Neural progenitor cell (in vitro differentiated cells): Measurements from ENCODE around the gene SNCG. TPM values are rescaled to one million over a fixed set of nuclear protein-coding genes. Genes with fewer than 3 reads are reported as not detected.
"Not testable (repeated sequence)": the region's sequence is repeated elsewhere in the genome, so short reads cannot be mapped to it uniquely, and the experiment has no call there.

Experiments used
- DNase-seq: peaks from one replicate; pipeline ENCODE4 v3.0.0-alpha.2; 2016; ENCODE audit warnings: low spot score
- H2AFZ ChIP-seq: fragments of 200-600 bp; sonication (generic); replicated peaks from 2 replicates; pipeline ENCODE4 v1.6.1; 2016; ENCODE audit warnings: antibody characterized with exemption
- H3F3A ChIP-seq: fragments of 200-600 bp; sonication (generic); 2 replicates; pipeline ENCODE4 v1.6.1; 2016; ENCODE audit warnings: antibody characterized with exemption, low read depth
- H3K27ac ChIP-seq: fragments of 200-600 bp; sonication (generic); 2 replicates; pipeline ENCODE4 v1.5.1; 2016; ENCODE audit warnings: mild to moderate bottlenecking
- H3K27me3 ChIP-seq: fragments of 200-600 bp; sonication (generic); 2 replicates; pipeline ENCODE4 v1.6.1; 2016; ENCODE audit warnings: mild to moderate bottlenecking, moderate library complexity
- H3K36me3 ChIP-seq: fragments of 200-600 bp; sonication (generic); 2 replicates; pipeline ENCODE4 v1.5.1; 2016
- H3K4me1 ChIP-seq: fragments of 200-600 bp; sonication (generic); 2 replicates; pipeline ENCODE4 v1.6.1; 2016; ENCODE audit warnings: mixed run types
- H3K4me2 ChIP-seq: fragments of 200-600 bp; sonication (generic); 2 replicates; pipeline ENCODE4 v1.6.1; 2016
- H3K4me3 ChIP-seq: fragments of 200-600 bp; sonication (generic); 2 replicates; pipeline ENCODE4 v1.5.1; 2016
- H3K79me2 ChIP-seq: fragments of 200-600 bp; sonication (generic); 2 replicates; pipeline ENCODE4 v1.6.1; 2016; ENCODE audit warnings: low read depth
- H3K9ac ChIP-seq: fragments of 200-600 bp; sonication (generic); 2 replicates; pipeline ENCODE4 v1.6.1; 2016
- H3K9me3 ChIP-seq: fragments of 200-600 bp; sonication (generic); 2 replicates; pipeline ENCODE4 v1.5.1; 2016; ENCODE audit warnings: low read depth
- H4K20me1 ChIP-seq: fragments of 200-600 bp; sonication (generic); 2 replicates; pipeline ENCODE4 v1.6.1; 2016; ENCODE audit warnings: low read depth
- H3K27ac Mint-ChIP-seq: 3 replicates; pipeline ENCODE4 v1.8.0; 2021; ENCODE audit warnings: mixed read lengths
- H3K27me3 Mint-ChIP-seq: 2 replicates; pipeline ENCODE4 v1.8.0; 2022; ENCODE audit warnings: low read depth, mild to moderate bottlenecking, inconsistent platforms, moderate library complexity, mixed read lengths; ENCODE audit not compliant: insufficient read depth
- H3K36me3 Mint-ChIP-seq: 3 replicates; pipeline ENCODE4 v1.8.0; 2021; ENCODE audit warnings: mixed read lengths
- H3K4me1 Mint-ChIP-seq: 3 replicates; pipeline ENCODE4 v1.8.0; 2021; ENCODE audit warnings: mixed read lengths
- H3K4me3 Mint-ChIP-seq: 3 replicates; pipeline ENCODE4 v1.8.0; 2021; ENCODE audit warnings: mild to moderate bottlenecking, moderate library complexity, mixed read lengths
- H3K9me3 Mint-ChIP-seq: 3 replicates; pipeline ENCODE4 v1.8.0; 2020; ENCODE audit warnings: mixed read lengths
- CTCF ChIP-seq: fragments of 200-600 bp; sonication (generic); IDR thresholded peaks from 2 replicates; pipeline ENCODE4 v1.5.1; 2017; ENCODE audit warnings: antibody characterized with exemption, mild to moderate bottlenecking
- EZH2 ChIP-seq: fragments of 200-600 bp; sonication (generic); IDR thresholded peaks from 2 replicates; pipeline ENCODE4 v1.6.1; 2017; ENCODE audit warnings: antibody characterized with exemption, mild to moderate bottlenecking, moderate library complexity
- EZH2phosphoT487 ChIP-seq: fragments of 200-600 bp; sonication (generic); IDR thresholded peaks from 2 replicates; pipeline ENCODE4 v1.6.1; 2017; ENCODE audit warnings: antibody characterized with exemption
- total RNA-seq: library from RNA; depleted of rRNA; stranded (reverse); fragments of >200 nt; gene quantifications from 2 replicates; pipeline ENCODE4 v1.2.3, GENCODE V29; 2015; ENCODE audit warnings: low replicate concordance

SNCG gene
- total RNA-seq, 1 donor from 2014 or later: not detected

- Histone ChIP-seq H2AFZ (no peak overlapping the region), H4K20me1 (no peaks in the 10 kb centered on the region), H3F3A (no peaks in the 10 kb centered on the region), H3K79me2 (no peaks in the 10 kb centered on the region), H3K9me3 (no peaks in the 10 kb centered on the region), H3K36me3 (no peaks in the 10 kb centered on the region), H3K9ac (no peak overlapping the region), H3K27ac (no peak overlapping the region), H3K4me1 (no peaks in the 10 kb centered on the region), H3K4me3 (no peak overlapping the region), H3K27me3 (no peaks in the 10 kb centered on the region), H3K4me2 (no peak overlapping the region)
- Mint-ChIP-seq H3K36me3 (peaks cover 15% of the 10 kb centered on the region), H3K27ac (peak overlapping the region; percentile 50), H3K9me3 (no peaks in the 10 kb centered on the region), H3K4me1 (no peaks in the 10 kb centered on the region), H3K4me3 (no peak overlapping the region), H3K27me3 (peaks cover 12% of the 10 kb centered on the region)
- TF ChIP-seq EZH2phosphoT487 (no peak), EZH2 (no peak), CTCF (no peak)
- DNase-seq: no peak
These were observed 25.7 kb upstream of the SNCG start for GRCh38 chr10:86932674-86933073.

- peaks cover 12% of the 10 kb centered on the region for H3K36me3 Mint-ChIP-seq
- H3K4me2 ChIP-seq, H3K4me3 ChIP-seq, H2AFZ ChIP-seq, H3K9me3 ChIP-seq, H3K4me1 Mint-ChIP-seq, H4K20me1 ChIP-seq, H3K27me3 Mint-ChIP-seq, H3K27ac ChIP-seq, H3K36me3 ChIP-seq, H3K27me3 ChIP-seq, H3K79me2 ChIP-seq, DNase-seq, H3K9me3 Mint-ChIP-seq, H3K9ac ChIP-seq, H3K4me3 Mint-ChIP-seq, H3K4me1 ChIP-seq, H3F3A ChIP-seq, H3K27ac Mint-ChIP-seq: not testable (repeated sequence)
These were observed 24.2 kb upstream of the SNCG start for GRCh38 chr10:86934162-86934711.

- Histone ChIP-seq H2AFZ (no peak overlapping the region), H3K27me3 (no peaks in the 10 kb centered on the region), H3K9me3 (no peaks in the 10 kb centered on the region), H3K4me1 (no peaks in the 10 kb centered on the region), H3K79me2 (no peaks in the 10 kb centered on the region), H3K9ac (no peak overlapping the region), H3K27ac (no peak overlapping the region), H3K4me2 (no peak overlapping the region), H3K4me3 (no peak overlapping the region), H4K20me1 (no peaks in the 10 kb centered on the region), H3K36me3 (no peaks in the 10 kb centered on the region), H3F3A (no peaks in the 10 kb centered on the region)
- no peaks in the 10 kb centered on the region for H3K4me1 Mint-ChIP-seq
- no peaks in the 10 kb centered on the region for H3K9me3 Mint-ChIP-seq
- peaks cover 7% of the 10 kb centered on the region for H3K27me3 Mint-ChIP-seq
- no peak for TF ChIP-seq EZH2
- no peak overlapping the region for H3K27ac Mint-ChIP-seq
- DNase-seq: no peak
- H3K36me3 Mint-ChIP-seq: peaks cover 2% of the 10 kb centered on the region
- H3K4me3 Mint-ChIP-seq: no peak overlapping the region
These were observed 21.5 kb upstream of the SNCG start for GRCh38 chr10:86936661-86937501.

- TF ChIP-seq CTCF (no peak), EZH2phosphoT487 (no peak), EZH2 (no peak)
- Mint-ChIP-seq H3K9me3 (no peaks in the 10 kb centered on the region), H3K27ac (no peak overlapping the region), H3K27me3 (peaks cover 7% of the 10 kb centered on the region), H3K36me3 (no peaks in the 10 kb centered on the region), H3K4me1 (no peaks in the 10 kb centered on the region), H3K4me3 (no peak overlapping the region)
- Histone ChIP-seq H2AFZ (no peak overlapping the region), H4K20me1 (no peaks in the 10 kb centered on the region), H3K4me2 (no peak overlapping the region), H3K27ac (no peak overlapping the region), H3F3A (no peaks in the 10 kb centered on the region), H3K79me2 (no peaks in the 10 kb centered on the region), H3K27me3 (no peaks in the 10 kb centered on the region), H3K9ac (no peak overlapping the region), H3K9me3 (no peaks in the 10 kb centered on the region), H3K4me3 (no peak overlapping the region), H3K4me1 (no peaks in the 10 kb centered on the region), H3K36me3 (no peaks in the 10 kb centered on the region)
- DNase-seq: no peak
These were observed 20.8 kb upstream of the SNCG start for GRCh38 chr10:86937502-86938154.
